ENCODE results near the gene ADAM29. TPM values are rescaled to one million over a fixed set of nuclear protein-coding genes. Genes with fewer than 3 reads are reported as not detected.

ADAM29 gene
- total RNA-seq (not detected in 2 replicates), polyA plus RNA-seq (not detected in 2 replicates), polyA minus RNA-seq (0.14 TPM in 1 of 2 replicates, not detected in the other)
- total RNA-seq (2013) = 0.12 TPM

- no peak within 1 kb of the TSS for H3K9ac ChIP-seq (ENCODE audit: low read length)
- H3K36me3 ChIP-seq (replicated peaks in 1 of 2; ENCODE audit: control extremely low read depth in 1 of 2, control insufficient read depth in 1 of 2, extremely low read depth in 1 of 2, insufficient read depth in 2 of 2, low read length in 1 of 2) = no peaks in the 10 kb centered on the region
- H3K4me3 ChIP-seq (ENCODE audit: control extremely low read depth in 1 of 5, extremely low read depth in 1 of 5, insufficient read depth in 1 of 5, low read depth in 2 of 5, low read length in 4 of 5) = no peak within 1 kb of the TSS
- peaks cover 0 to 1% (median 1%) of the 10 kb centered on the region in 3 donors for H3K9me3 ChIP-seq (ENCODE audit: control extremely low read depth in 1 of 3, control insufficient read depth in 2 of 3, insufficient read depth in 1 of 3, low read length in 2 of 3)
- H3K27ac ChIP-seq (ENCODE audit: low read length in 2 of 2) = no peak within 1 kb of the TSS
- H3K4me2 ChIP-seq (replicated peaks; ENCODE audit: low read depth, low read length, poor library complexity, severe bottlenecking) = no peak within 1 kb of the TSS
- H3K4me1 ChIP-seq (ENCODE audit: control insufficient read depth in 2 of 2, insufficient read depth in 2 of 2, low read length in 2 of 2) = no peaks in the 10 kb centered on the region
- ATAC-seq (ENCODE audit: low read depth) (no peak), DNase-seq (no peak)
- no peaks in the 10 kb centered on the region for H3K27me3 ChIP-seq (replicated peaks in 1 of 4; ENCODE audit: control extremely low read depth in 1 of 4, control insufficient read depth in 3 of 4, insufficient read depth in 4 of 4, low read length in 3 of 4)
- H4K20me1 ChIP-seq (ENCODE audit: control insufficient read depth, insufficient read depth, low read length, poor library complexity, severe bottlenecking) = no peaks in the 10 kb centered on the region
- no CpG with 5 or more reads among the region's 5 CpGs for WGBS (ENCODE audit: insufficient coverage)
- ChIA-PET POLR2A (no interaction called here), CTCF (no interaction called here)
- peaks cover 5% of the 10 kb centered on the region for H3K4me1 Mint-ChIP-seq
- intact Hi-C loops (cut with micrococcal nuclease) = no loop called here
- no peak within 1 kb of the TSS for H3K4me3 Mint-ChIP-seq
- H3K79me2 ChIP-seq (ENCODE audit: control insufficient read depth, insufficient read depth, low read length) = no peaks in the 10 kb centered on the region
- H3K27ac Mint-ChIP-seq = no peak within 1 kb of the TSS
- peaks cover 3% of the 10 kb centered on the region for H3K9me3 Mint-ChIP-seq (ENCODE audit: insufficient read depth)
- H2AFZ ChIP-seq (ENCODE audit: insufficient read depth, low read depth, low read length, poor library complexity, severe bottlenecking) = no peak within 1 kb of the TSS
- no peak for TF ChIP-seq EZH2 (IDR thresholded peaks at IDR 0.05; ENCODE audit: borderline replicate concordance, insufficient read depth, low read depth, low read length, poor library complexity, severe bottlenecking)
- TF ChIP-seq CTCF (IDR thresholded peaks at IDR 0.05) = no peak
- H3K27me3 Mint-ChIP-seq = no peaks in the 10 kb centered on the region
Measured at GRCh38 chr4:174918058-174918457, at the start of gene ADAM29. TSS of gene ADAM29 (plus strand) at chr4:174918358. CDS start at chr4:174975526, 57,168 bp downstream.

GRCh38 chr4:174869339-174869738, 48.8 kb upstream of the ADAM29 start:
- POLR2A ChIA-PET = no interaction called here
- DNase-seq (no peak), ATAC-seq (ENCODE audit: low read depth) (no peak)
- Histone ChIP-seq H3K27ac (ENCODE audit: low read length in 2 of 2) (no peak overlapping the region), H4K20me1 (ENCODE audit: control insufficient read depth, insufficient read depth, low read length, poor library complexity, severe bottlenecking) (no peaks in the 10 kb centered on the region), H3K9ac (ENCODE audit: low read length) (no peak overlapping the region), H3K4me1 (ENCODE audit: control insufficient read depth in 2 of 2, insufficient read depth in 2 of 2, low read length in 2 of 2) (no peaks in the 10 kb centered on the region), H3K36me3 (replicated peaks in 1 of 2; ENCODE audit: control extremely low read depth in 1 of 2, control insufficient read depth in 1 of 2, extremely low read depth in 1 of 2, insufficient read depth in 2 of 2, low read length in 1 of 2) (no peaks in the 10 kb centered on the region), H3K4me2 (replicated peaks; ENCODE audit: low read depth, low read length, poor library complexity, severe bottlenecking) (no peak overlapping the region), H3K4me3 (ENCODE audit: control extremely low read depth in 1 of 5, extremely low read depth in 1 of 5, insufficient read depth in 1 of 5, low read depth in 2 of 5, low read length in 4 of 5) (no peak overlapping the region), H3K79me2 (ENCODE audit: control insufficient read depth, insufficient read depth, low read length) (no peaks in the 10 kb centered on the region), H3K27me3 (replicated peaks in 1 of 4; ENCODE audit: control extremely low read depth in 1 of 4, control insufficient read depth in 3 of 4, insufficient read depth in 4 of 4, low read length in 3 of 4) (no peaks in the 10 kb centered on the region), H2AFZ (ENCODE audit: insufficient read depth, low read depth, low read length, poor library complexity, severe bottlenecking) (no peak overlapping the region), H3K9me3 (ENCODE audit: control extremely low read depth in 1 of 3, control insufficient read depth in 2 of 3, insufficient read depth in 1 of 3, low read length in 2 of 3) (no peaks in the 10 kb centered on the region)
- WGBS (ENCODE audit: insufficient coverage) = 90% methylated on average over 3 of the region's 3 CpGs
- no peak overlapping the region for H3K27ac Mint-ChIP-seq
- intact Hi-C loops (cut with micrococcal nuclease) = no loop called here
- H3K4me3 Mint-ChIP-seq = no peak overlapping the region
- TF ChIP-seq CTCF (IDR thresholded peaks at IDR 0.05) = no peak
- TF ChIP-seq EZH2 (IDR thresholded peaks at IDR 0.05; ENCODE audit: borderline replicate concordance, insufficient read depth, low read depth, low read length, poor library complexity, severe bottlenecking) = no peak
- no peaks in the 10 kb centered on the region for H3K27me3 Mint-ChIP-seq
- CTCF ChIA-PET = no interaction called here
- peaks cover 3% of the 10 kb centered on the region for H3K4me1 Mint-ChIP-seq
- peaks cover 2% of the 10 kb centered on the region for H3K9me3 Mint-ChIP-seq (ENCODE audit: insufficient read depth)
